Gastrocnemius medialis (tissue), 4 donors: ENCODE results near the gene DCUN1D5.

Experiments used
- CTCF ChIP-seq, 5 experiments: fragments of 450-650 bp in 3 of 5; fragments of 200-600 bp in 2 of 5; sonication (generic) in 2 of 5; IDR thresholded peaks in 4 of 5; conservative IDR thresholded peaks in 1 of 5; 1 replicate in 4 of 5; 2 replicates in 1 of 5; pipeline ENCODE4 v1.5.1; 2016 to 2019; ENCODE audit warnings: antibody characterized with exemption in 5 of 5, mild to moderate bottlenecking in 3 of 5, moderate library complexity in 3 of 5
- POLR2A ChIP-seq, 2 donors: fragments of 450-650 bp; IDR thresholded peaks; one replicate each; pipeline ENCODE4 v1.6.1; 2017; ENCODE audit warnings: antibody characterized with exemption in 2 of 2, mild to moderate bottlenecking in 2 of 2, moderate library complexity in 2 of 2

- TF ChIP-seq CTCF (IDR thresholded peaks at IDR 0.05 in 4 of 5, conservative IDR thresholded peaks at IDR 0.05 in 1 of 5) (no peak), POLR2A (IDR thresholded peaks at IDR 0.05) (no peak)
Observed at GRCh38 chr11:103109818-103110388, 17.9 kb upstream of the DCUN1D5 start.
